B cell (primary cell): ENCODE results near the gene GALNT17. TPM values are rescaled to one million over a fixed set of nuclear protein-coding genes. Genes with fewer than 3 reads are reported as not detected.

Experiments used
- ATAC-seq: fragments of 200-7000 bp; cut with Tn5 transposase; one replicate; pipeline ENCODE4 v1.10.0; 2021; ENCODE audit warnings: low read depth, mild to moderate bottlenecking, moderate number of reproducible peaks, moderate library complexity
- CTCF ChIA-PET: fragments of 350-600 bp; sonication (Branson Sonifier 250); formaldehyde crosslinking; loops from one replicate; lab custom pipeline; 2021; ENCODE audit warnings: antibody characterized with exemption, inconsistent platforms; lab: Charles Lee
- POLR2A ChIA-PET: fragments of 350-600 bp; sonication (Branson Sonifier 250); formaldehyde crosslinking; loops from one replicate; lab custom pipeline; 2021; ENCODE audit warnings: antibody characterized with exemption; lab: Charles Lee
- DNase-seq: peaks from one replicate; pipeline ENCODE4 v3.0.0; 2013
- H2AFZ ChIP-seq: 2 replicates; pipeline ENCODE4 v1.6.1; 2012; ENCODE audit warnings: mild to moderate bottlenecking, low read depth, low read length; ENCODE audit not compliant: insufficient read depth, poor library complexity, severe bottlenecking
- H3K27ac ChIP-seq, 2 donors: 1 replicate in 1 of 2; 2 replicates in 1 of 2; pipeline ENCODE4 v1.5.1; 2012 to 2013; ENCODE audit warnings: low read length in 2 of 2, mild to moderate bottlenecking in 2 of 2, moderate library complexity in 1 of 2
- H3K27me3 ChIP-seq, 4 experiments: fragments of 200-600 bp in 1 of 4; sonication (generic) in 1 of 4; replicated peaks in 1 of 4; 1 replicate in 2 of 4; 2 replicates in 2 of 4; pipeline versions ENCODE4 v1.6.1 to v1.7.0; 2013 to 2016; ENCODE audit warnings: low read length in 3 of 4, mild to moderate bottlenecking in 2 of 4, mixed read lengths in 1 of 4, moderate library complexity in 1 of 4; ENCODE audit not compliant: insufficient read depth in 4 of 4, control insufficient read depth in 3 of 4; ENCODE audit errors: control extremely low read depth in 1 of 4
- H3K36me3 ChIP-seq, 2 experiments: replicated peaks in 1 of 2; 1 replicate in 1 of 2; 2 replicates in 1 of 2; pipeline versions ENCODE4 v1.6.1 to v1.7.1; 2013; ENCODE audit warnings: low read length in 1 of 2; ENCODE audit not compliant: insufficient read depth in 2 of 2, control insufficient read depth in 1 of 2; ENCODE audit errors: control extremely low read depth in 1 of 2, extremely low read depth in 1 of 2
- H3K4me1 ChIP-seq, 2 donors: fragments of 200-600 bp in 1 of 2; sonication (generic) in 1 of 2; 1 replicate in 1 of 2; 2 replicates in 1 of 2; pipeline versions ENCODE4 v1.5.1 to v1.6.1; 2013 to 2017; ENCODE audit warnings: low read length in 2 of 2; ENCODE audit not compliant: control insufficient read depth in 2 of 2, insufficient read depth in 2 of 2
- H3K4me2 ChIP-seq: replicated peaks from 2 replicates; pipeline ENCODE3; 2012; ENCODE audit warnings: mild to moderate bottlenecking, low read depth, low read length; ENCODE audit not compliant: poor library complexity, severe bottlenecking
- H3K4me3 ChIP-seq, 5 experiments: fragments of 200-600 bp in 1 of 5; sonication (generic) in 1 of 5; 1 replicate in 3 of 5; 2 replicates in 2 of 5; pipeline versions ENCODE4 v1.5.1 to v1.7.0; 2011 to 2016; ENCODE audit warnings: low read length in 4 of 5, mild to moderate bottlenecking in 4 of 5, low read depth in 2 of 5, control low read depth in 1 of 5, moderate library complexity in 1 of 5; ENCODE audit not compliant: insufficient read depth in 1 of 5; ENCODE audit errors: control extremely low read depth in 1 of 5, extremely low read depth in 1 of 5
- H3K79me2 ChIP-seq: fragments of 200-600 bp; sonication (generic); one replicate; pipeline ENCODE4 v1.6.0; 2016; ENCODE audit warnings: low read length; ENCODE audit not compliant: control insufficient read depth, insufficient read depth
- H3K9ac ChIP-seq: fragments of 200-600 bp; sonication (generic); 2 replicates; pipeline ENCODE4 v1.6.1; 2017; ENCODE audit warnings: mild to moderate bottlenecking, low read length, moderate library complexity
- H3K9me3 ChIP-seq, 3 donors: one replicate each; pipeline versions ENCODE4 v1.6.1 to v1.7.1; 2013; ENCODE audit warnings: low read length in 2 of 3; ENCODE audit not compliant: control insufficient read depth in 2 of 3, insufficient read depth in 1 of 3; ENCODE audit errors: control extremely low read depth in 1 of 3
- H4K20me1 ChIP-seq: 2 replicates; pipeline ENCODE4 v1.6.0; 2012; ENCODE audit warnings: mild to moderate bottlenecking, low read length; ENCODE audit not compliant: insufficient read depth, control insufficient read depth, poor library complexity, severe bottlenecking
- H3K27ac Mint-ChIP-seq: one replicate; pipeline ENCODE4 v1.8.0; 2021; ENCODE audit warnings: mixed read lengths
- H3K27me3 Mint-ChIP-seq: one replicate; pipeline ENCODE4 v1.8.0; 2021; ENCODE audit warnings: mixed read lengths
- H3K4me1 Mint-ChIP-seq: one replicate; pipeline ENCODE4 v1.8.0; 2021; ENCODE audit warnings: mixed read lengths
- H3K4me3 Mint-ChIP-seq: one replicate; pipeline ENCODE4 v1.8.0; 2021; ENCODE audit warnings: mixed read lengths
- H3K9me3 Mint-ChIP-seq: one replicate; pipeline ENCODE4 v1.8.0; 2022; ENCODE audit warnings: mixed read lengths; ENCODE audit not compliant: insufficient read depth
- CTCF ChIP-seq: fragments of 200-600 bp; IDR thresholded peaks from one replicate; pipeline ENCODE4 v1.8.0; 2022; ENCODE audit warnings: antibody characterized with exemption, mild to moderate bottlenecking
- EZH2 ChIP-seq: IDR thresholded peaks from 2 replicates; pipeline ENCODE4 v1.6.1; 2012; ENCODE audit warnings: borderline replicate concordance, low read depth, mild to moderate bottlenecking, moderate library complexity, low read length; ENCODE audit not compliant: insufficient read depth, poor library complexity, severe bottlenecking
- WGBS: methylation state at CpG from one replicate; pipeline ENCODE4 v1.1.5; 2013; ENCODE audit warnings: missing lambda C conversion rate; ENCODE audit not compliant: insufficient coverage; 5-methylcytosine and 5-hydroxymethylcytosine counted together
- intact Hi-C: fragments of 100-400 bp; cut with micrococcal nuclease; formaldehyde crosslinking; loops from one replicate; pipeline ENCODE4 v1.10.0; 2022
- polyA plus RNA-seq: library from polyadenylated mRNA; depleted of rRNA; stranded (reverse); fragments of >200 nt; gene quantifications from 2 replicates; pipeline ENCODE4 v1.2.3, GENCODE V29; 2012
- total RNA-seq, 2 donors: library from RNA; stranded (reverse); fragments of 120-200 nt in 1 of 2; gene quantifications; 1 replicate in 1 of 2; 2 replicates in 1 of 2; pipeline versions ENCODE4 v1.2.3 to v1.2.4, GENCODE V29; 2013 to 2022

GALNT17 gene
- total and polyA plus RNA-seq, 2 donors (not counting 1 experiment from before 2014, with no cell fraction given): not detected

GRCh38 chr7:71096351-71096750 lies 35.6 kb upstream of the GALNT17 start:
- no peaks in the 10 kb centered on the region for H3K4me1 ChIP-seq
- no peaks in the 10 kb centered on the region for H3K27me3 Mint-ChIP-seq
- ChIA-PET CTCF (no interaction called here), POLR2A (no interaction called here)
- H3K4me3 Mint-ChIP-seq: no peak overlapping the region
- no peaks in the 10 kb centered on the region for H3K36me3 ChIP-seq
- no peaks in the 10 kb centered on the region for H3K79me2 ChIP-seq
- ATAC-seq: no peak
- no peak overlapping the region for H3K27ac ChIP-seq
- H3K4me3 ChIP-seq: no peak overlapping the region
- H3K9me3 Mint-ChIP-seq: peaks cover 6% of the 10 kb centered on the region
- H3K27ac Mint-ChIP-seq: no peak overlapping the region
- no peak overlapping the region for H2AFZ ChIP-seq
- H3K27me3 ChIP-seq: no peaks in the 10 kb centered on the region
- H3K9me3 ChIP-seq: no peaks in the 10 kb centered on the region
- H4K20me1 ChIP-seq: no peaks in the 10 kb centered on the region
- intact Hi-C loops: no loop called here
- no peak for DNase-seq
- no peak overlapping the region for H3K9ac ChIP-seq
- 100% methylated on average over 1 of the region's 1 CpG for WGBS
- TF ChIP-seq EZH2 (no peak), CTCF (no peak)
- no peaks in the 10 kb centered on the region for H3K4me1 Mint-ChIP-seq
- no peak overlapping the region for H3K4me2 ChIP-seq

GRCh38 chr7:71106226-71106625 lies 25.7 kb upstream of the GALNT17 start:
- Histone ChIP-seq H2AFZ (no peak overlapping the region), H3K4me1 (no peaks in the 10 kb centered on the region), H3K27me3 (no peaks in the 10 kb centered on the region), H3K9ac (no peak overlapping the region), H4K20me1 (no peaks in the 10 kb centered on the region), H3K36me3 (no peaks in the 10 kb centered on the region), H3K27ac (no peak overlapping the region), H3K4me2 (no peak overlapping the region), H3K4me3 (no peak overlapping the region), H3K79me2 (no peaks in the 10 kb centered on the region), H3K9me3 (peaks cover 0 to 2% (median 0%) of the 10 kb centered on the region in 3 donors)
- CTCF ChIA-PET: no interaction called here
- intact Hi-C loops: no loop called here
- ATAC-seq: no peak
- Mint-ChIP-seq H3K4me3 (no peak overlapping the region), H3K9me3 (peaks cover 13% of the 10 kb centered on the region), H3K4me1 (no peaks in the 10 kb centered on the region), H3K27me3 (no peaks in the 10 kb centered on the region), H3K27ac (no peak overlapping the region)
- TF ChIP-seq EZH2 (no peak), CTCF (no peak)
- POLR2A ChIA-PET: no interaction called here
- no peak for DNase-seq
- WGBS: 100% methylated on average over 2 of the region's 4 CpGs
